Right ventricle myocardium superior (tissue), 1 donor: ENCODE results near the gene MRPL43. TPM values are rescaled to one million over a fixed set of nuclear protein-coding genes. Genes with fewer than 3 reads are reported as not detected.
A peak's percentile ranks its signal among the peaks of the same experiment; 100 is the strongest.
"Not testable (repeated sequence)": the region's sequence is repeated elsewhere in the genome, so short reads cannot be mapped to it uniquely, and the experiment has no call there.

Source experiments
- ATAC-seq: fragments of 200-7000 bp; cut with Tn5 transposase; one replicate; pipeline ENCODE4 v1.9.1; 2020; ENCODE audit warnings: mild to moderate bottlenecking; ENCODE audit not compliant: poor library complexity
- DNase-seq: peaks from one replicate; pipeline ENCODE4 v3.0.0-alpha.2; 2020
- intact Hi-C: fragments of 100-400 bp; cut with DNase I; formaldehyde crosslinking; loops from one replicate; pipeline ENCODE4 v1.11.2; 2022
- total RNA-seq: library from RNA; stranded (reverse); fragmentation: NEBNext Ultra II Directional; extraction: Animal tissue kit (Norgen Biotek cat#: 25700); gene quantifications from one replicate; pipeline ENCODE4 v1.2.1, GENCODE V29; 2021
- donor health status: DM: no; HTN: yes; CAD: no; lungs with severe emphysema.

MRPL43 gene
- total RNA-seq, 1 donor from 2014 or later = 55.4 TPM

DNA sequence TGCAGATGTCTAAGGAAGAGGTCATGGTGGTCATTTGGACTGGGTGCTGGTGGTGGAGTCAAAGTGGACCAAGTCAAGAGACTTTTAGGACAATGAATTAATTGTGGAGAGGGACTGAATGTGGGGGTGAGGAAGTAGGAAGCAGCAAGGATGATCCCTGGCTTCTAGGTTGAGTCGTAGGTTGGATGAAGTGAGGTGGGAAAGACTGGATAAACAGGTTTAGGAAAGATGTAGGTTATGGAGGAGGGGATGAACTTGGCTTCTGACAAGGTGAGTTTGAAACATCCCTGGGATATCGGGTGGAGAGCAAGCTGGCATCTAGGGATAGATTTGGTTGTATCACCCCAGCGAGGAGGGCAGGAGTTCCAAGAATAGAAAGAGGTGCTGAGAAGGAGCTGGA lies 10.4 kb downstream of the MRPL43 start:
- intact Hi-C loops = no loop called here
- DNase-seq (no peak), ATAC-seq (no peak)

DNA sequence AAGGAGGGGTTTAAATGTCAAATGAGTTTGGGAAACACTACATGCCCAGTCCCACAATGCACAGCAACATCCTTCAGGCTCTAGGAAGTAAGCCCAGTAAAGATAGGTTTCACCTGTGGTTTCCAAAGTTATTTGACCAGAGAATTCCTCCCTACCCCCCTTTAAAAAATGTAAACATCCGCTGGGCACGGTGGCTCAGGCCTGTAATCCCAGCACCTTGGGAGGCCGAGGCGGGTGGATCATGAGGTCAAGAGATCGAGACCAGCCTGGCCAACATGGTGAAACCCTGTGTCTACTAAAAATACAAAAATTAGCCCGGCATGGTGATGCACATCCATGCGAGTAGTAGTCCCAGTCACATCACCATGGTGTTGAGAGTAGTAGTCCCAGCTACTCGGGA lies 11.9 kb downstream of the MRPL43 start:
- DNase-seq, ATAC-seq, intact Hi-C loops: not testable (repeated sequence)

DNA sequence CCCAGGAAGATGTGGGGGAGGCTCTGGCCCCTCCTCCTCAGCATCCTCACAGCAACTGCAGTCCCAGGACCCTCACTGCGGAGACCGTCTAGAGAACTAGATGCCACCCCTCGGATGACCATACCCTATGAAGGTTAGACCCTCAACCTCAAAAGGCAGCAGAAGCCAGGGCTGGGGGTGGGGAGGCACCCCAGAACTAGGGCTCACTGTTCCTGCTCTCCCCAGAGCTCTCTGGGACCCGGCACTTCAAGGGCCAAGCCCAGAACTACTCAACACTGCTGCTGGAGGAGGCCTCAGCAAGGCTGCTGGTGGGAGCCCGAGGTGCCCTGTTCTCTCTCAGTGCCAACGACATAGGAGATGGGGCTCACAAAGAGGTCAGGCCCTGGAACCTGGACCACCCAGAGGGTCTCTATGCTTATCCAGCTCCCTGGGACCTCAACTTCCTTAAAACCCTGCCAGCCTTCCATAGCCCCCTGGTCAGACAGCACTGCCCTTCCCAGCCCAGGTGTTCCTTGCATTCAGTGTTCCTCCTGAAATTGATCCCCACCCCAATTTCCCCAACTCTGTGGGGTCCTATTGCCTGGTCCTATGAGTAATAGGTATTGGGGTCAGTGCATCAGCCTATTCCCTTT lies 14.3 kb downstream of the MRPL43 start:
- DNase-seq = no peak
- no peak for ATAC-seq
- intact Hi-C loops = no loop called here

DNA sequence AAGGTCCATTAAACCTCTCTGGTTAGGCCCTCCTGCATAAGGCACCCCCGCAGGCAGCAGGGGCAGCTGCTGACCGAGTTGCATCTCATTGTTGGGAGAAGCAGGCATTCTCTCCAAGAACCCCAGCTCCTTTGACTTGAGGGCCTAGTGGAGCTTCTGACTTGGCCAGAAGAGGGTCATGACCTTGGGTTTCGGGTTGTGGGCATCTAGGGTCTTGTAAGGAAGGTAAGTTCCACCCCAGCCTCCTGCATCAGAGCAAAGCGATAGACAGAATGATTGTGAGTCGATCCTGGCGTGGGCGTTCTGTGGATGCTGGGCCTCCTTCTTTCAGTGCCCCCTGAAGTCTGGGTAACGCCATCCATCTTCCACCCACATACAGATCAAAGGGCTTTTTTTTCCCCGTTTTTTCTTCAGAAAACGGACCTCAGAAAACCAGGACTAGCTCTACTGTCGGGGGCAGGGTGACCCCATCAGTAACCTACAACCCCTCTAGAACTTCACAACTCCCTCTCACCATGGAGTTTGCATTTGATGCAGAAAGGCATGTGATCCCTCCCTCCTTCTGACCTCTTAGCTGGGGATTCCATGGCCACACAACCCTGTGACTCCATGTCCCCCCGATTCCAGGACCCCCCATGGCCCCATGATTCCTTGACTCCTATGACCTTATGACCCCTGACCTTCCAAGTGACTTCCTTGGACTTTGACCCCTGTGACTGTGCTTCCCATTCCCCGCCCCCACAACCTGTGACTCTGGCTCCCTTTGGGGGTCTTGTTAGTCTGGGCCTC lies 15.0 kb downstream of the MRPL43 start:
- intact Hi-C loops = no loop called here
- no peak for DNase-seq
- ATAC-seq = no peak

DNA sequence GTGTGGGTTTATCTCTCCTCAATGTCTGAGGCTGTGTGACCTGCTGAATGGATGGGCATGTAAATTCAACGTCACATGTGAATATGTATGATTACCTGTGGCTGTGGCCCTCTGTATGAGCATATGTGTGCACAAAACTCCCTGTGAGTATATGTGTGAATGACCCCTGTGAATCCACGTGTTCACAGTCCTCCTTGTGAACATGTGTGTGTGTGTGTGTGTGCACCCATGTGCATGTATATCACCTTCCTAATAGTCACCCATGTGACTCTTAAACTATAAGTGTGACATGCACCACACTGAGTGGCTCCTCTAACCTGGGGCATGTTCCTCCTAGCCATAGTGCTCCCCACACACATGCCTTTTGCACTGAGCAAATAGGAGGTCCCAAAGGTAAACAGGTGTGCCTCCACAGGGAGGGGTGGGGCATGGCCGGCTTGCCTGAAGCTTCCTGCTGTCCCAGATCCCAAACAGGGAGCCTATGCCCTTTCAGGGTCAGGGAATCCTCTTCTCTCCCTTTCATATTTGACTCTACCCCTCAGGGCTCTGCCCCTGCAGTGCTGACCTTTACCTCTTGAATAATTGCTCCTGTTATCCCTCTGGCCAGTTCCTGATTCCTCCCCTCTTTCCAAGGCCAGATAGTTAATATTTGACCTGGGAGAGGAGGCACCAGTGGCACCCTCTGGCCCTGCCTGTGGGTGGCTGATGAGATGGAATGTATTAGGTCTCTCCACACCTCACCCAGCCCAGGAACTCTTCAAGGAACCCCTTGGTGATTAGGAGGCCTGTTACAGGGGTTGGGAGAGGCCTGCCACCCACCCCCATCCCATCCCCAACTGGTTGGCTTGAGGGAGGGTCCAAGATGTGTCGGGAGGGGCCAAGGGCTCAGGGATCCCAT lies 16.1 kb downstream of the MRPL43 start:
- DNase-seq (no peak), ATAC-seq (no peak)
- intact Hi-C loops = no loop called here

DNA sequence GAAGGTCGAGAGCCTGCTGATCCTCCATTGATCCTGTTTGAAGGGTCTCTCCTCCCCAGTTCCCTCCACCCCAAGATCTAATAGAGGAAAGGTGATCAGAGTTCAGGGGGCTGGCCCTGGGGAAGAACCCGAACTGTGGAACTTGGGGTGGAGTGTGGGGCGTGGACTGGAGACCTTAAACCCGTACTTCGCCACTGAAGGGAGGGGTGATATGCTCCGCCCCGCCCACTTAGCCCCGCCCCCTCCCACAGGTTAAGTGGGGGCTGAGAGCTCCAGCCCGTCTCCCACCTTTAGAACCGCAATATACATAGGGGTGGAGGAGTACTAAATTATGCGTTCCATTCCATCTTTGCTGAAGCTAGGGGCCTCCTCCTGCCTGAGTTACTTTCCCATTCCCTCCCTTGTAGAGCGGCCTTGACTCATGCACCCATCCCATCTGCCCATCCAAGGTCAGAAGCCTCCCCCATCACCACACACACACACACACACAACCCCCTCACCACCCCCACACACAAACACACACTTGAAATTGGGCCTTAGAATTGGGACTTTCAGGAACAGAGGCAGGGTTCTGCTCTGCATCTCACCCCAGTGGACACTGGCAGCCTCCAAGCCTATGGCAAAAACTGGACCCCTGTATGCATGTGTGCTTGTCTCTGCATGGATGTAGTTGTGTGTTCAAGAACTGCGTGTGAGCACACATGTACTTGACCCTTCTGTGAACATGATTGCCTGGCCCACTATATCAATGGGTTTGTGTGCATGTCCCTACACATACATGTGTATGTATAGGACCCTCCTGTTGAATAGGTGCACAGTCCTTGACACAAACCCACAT lies 17.0 kb downstream of the MRPL43 start:
- ATAC-seq (peak; percentile 45), DNase-seq (no peak)
- intact Hi-C loops = no loop called here

DNA sequence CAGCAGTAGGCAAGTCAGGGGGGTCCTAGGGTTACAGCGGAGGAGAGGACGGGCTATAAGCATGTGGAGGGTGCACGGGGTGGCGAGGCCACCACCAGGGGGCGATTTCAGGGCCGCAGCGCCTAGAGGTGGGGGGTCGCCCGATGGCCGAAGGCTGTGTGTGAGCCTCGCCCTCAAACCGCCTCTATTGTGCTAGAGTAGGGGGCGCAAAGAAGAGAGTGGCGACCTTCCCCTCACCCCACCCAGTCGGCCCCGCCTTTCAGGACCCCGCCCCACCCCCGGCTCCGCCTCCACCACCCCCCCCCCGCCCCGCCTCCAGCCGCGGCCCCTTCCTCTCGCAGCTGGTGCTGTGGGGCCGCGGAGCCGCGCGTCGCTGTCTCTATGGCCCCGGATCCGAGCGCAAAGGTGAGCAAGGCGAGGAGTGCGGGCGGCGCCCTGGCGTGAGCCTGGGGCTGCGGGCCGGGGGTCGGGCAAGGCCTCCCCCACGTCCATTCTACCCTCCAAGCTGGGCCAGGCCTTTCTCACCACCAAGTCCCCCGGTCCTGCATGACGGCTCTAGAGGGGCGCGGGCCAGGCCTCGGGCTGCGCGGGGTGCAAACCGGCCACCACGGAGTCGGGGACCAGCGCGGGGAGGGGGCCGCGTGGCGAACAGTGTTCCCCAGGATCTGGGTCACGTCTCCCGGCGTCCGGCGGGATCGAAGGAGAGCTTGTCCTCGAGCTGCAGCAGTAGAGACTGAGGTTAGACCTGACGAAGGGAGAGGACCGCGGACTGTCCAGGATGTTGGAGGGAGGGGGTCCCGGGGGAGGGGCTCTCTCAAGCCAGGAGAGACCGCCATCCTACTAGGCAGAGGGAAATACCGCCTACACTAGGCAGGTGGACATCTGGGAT lies 17.9 kb downstream of the MRPL43 start, which contains the start of gene SEMA4G:
Gene SEMA4G, plus strand, starts transcription at position 318 of the 889 bp plus-strand sequence. CDS start 3,409 bp downstream, outside the sequence.
- peak; percentile 85 for ATAC-seq
- intact Hi-C loops = no loop called here
- DNase-seq = peak; percentile 69

DNA sequence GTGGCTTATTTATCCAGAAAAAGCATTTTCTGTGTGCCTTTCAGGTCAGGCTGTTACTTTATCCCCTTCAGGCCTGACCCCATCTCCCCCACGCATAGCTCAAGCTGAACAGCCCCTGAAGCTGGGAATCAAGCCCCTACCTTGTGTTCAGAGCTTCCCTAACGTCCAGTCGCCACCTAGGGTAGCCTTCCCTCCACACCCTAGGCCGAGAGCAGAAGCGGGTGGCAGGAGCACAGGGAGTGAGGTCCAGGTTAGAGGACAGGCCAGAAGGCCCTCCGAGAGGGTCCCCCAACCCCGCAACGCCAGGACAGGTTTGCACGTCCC lies 18.5 kb downstream of the MRPL43 start:
- intact Hi-C loops = no loop called here
- DNase-seq (no peak), ATAC-seq (peak; percentile 33)

DNA sequence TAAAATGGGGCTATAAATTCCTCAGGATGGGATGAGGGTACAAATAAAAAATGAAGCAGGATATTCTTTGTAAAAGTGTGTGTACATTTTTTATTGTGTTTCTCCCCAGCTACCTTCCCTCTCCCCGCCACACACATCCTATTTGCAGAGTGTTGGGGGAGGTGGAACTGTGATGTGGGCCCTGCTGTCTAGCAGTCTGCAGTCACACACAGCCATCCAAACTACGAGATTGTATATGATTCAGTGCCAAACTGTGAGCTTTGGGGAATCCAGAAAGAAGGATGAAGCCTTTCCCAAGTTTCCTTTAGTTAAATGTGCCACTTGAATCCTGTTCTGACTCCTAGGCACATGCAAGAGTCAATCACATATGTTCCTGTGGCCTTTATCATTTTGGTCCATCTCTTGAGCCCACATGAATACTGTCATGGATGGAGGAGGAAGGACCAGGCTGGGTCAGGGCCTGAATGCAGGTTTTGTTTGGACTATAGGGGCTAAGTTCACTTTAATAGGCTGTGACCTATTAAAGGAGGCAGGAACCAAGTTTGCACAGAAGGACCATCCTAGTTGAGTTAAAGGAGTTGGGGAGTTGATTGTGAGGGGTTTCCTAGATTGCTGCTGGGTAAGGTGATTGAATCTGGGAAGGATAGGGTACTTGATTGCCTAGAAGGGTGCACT lies 19.1 kb downstream of the MRPL43 start:
- DNase-seq = no peak
- intact Hi-C loops = no loop called here
- ATAC-seq = no peak

DNA sequence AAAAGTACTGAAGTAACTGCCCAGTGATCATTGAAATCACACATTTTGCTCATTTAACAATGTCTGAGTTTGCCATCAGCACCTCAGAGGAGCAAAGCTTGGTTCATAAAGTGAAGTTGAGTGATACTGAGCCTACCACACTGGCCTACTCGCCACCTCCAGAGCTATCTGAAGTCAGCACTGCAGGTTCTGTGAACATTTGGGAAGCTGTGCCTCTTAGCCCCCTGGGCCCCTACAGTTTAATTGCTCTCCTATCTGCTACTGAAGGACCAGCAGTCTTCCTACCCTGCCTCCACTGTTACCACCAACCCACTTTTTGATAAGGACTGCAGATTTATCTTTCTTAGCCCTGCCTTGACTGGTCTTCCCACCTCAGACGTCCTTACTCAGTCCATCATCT lies 20.0 kb downstream of the MRPL43 start:
- intact Hi-C loops = no loop called here
- DNase-seq (no peak), ATAC-seq (no peak)

DNA sequence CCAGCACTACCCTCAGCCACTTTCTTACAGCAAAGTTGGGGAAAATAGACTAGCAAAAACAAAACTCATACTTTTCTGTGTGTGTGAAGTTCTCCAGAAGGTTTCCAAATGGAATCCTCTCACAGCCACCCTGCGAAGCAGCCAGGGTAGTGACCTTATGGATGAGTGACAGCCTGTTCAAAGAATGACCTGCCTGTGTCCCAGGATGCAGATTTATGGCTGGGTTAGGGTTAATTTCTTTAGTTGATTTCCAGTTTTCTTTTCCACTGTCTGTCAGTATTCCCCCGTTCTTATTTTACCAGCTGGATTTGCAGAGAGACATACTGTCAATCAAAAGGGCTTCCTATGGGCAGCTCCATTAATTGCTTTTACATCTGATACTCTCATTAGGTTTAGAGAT lies 20.4 kb downstream of the MRPL43 start:
- ATAC-seq = no peak
- no peak for DNase-seq
- intact Hi-C loops = no loop called here

DNA sequence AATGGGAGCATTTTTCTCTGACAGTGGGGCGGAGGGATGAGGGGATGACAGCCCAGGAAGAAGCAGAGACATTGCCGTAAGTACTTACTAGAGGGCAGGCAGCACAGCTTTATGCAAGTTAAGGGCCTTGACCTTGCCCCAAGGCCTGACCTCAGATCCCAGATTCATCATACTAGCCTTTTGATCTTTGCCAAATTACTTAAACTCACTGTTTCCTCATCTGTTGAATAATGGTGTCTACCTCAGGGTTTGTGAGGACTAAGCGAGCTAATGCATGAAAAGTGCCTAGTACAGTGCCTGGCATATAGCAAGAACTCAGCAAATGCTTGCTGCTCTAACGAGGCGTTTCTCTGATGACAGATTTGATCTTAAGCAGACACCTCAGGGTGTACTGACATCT lies 21.5 kb downstream of the MRPL43 start:
- DNase-seq (no peak), ATAC-seq (no peak)
- intact Hi-C loops = no loop called here

DNA sequence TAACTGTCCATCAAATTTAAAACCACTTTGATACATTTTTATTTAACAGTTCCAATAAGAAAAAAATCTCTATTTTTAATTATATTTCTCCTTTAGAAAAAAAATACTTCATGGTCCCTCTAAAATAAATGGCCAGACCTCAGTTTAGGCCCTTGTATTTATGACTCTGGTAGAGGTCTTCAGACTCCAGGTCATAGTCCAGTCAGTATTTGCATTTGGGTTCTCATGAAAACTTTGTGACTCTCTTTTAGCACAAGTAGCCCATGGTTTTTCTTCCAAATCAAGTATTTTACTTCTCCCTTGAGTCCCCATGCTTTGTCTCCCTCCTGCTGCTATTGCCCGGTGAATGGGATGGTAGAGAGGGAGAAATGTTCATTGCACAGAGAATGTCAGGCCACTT lies 23.5 kb downstream of the MRPL43 start:
- DNase-seq = no peak
- intact Hi-C loops = no loop called here
- no peak for ATAC-seq

DNA sequence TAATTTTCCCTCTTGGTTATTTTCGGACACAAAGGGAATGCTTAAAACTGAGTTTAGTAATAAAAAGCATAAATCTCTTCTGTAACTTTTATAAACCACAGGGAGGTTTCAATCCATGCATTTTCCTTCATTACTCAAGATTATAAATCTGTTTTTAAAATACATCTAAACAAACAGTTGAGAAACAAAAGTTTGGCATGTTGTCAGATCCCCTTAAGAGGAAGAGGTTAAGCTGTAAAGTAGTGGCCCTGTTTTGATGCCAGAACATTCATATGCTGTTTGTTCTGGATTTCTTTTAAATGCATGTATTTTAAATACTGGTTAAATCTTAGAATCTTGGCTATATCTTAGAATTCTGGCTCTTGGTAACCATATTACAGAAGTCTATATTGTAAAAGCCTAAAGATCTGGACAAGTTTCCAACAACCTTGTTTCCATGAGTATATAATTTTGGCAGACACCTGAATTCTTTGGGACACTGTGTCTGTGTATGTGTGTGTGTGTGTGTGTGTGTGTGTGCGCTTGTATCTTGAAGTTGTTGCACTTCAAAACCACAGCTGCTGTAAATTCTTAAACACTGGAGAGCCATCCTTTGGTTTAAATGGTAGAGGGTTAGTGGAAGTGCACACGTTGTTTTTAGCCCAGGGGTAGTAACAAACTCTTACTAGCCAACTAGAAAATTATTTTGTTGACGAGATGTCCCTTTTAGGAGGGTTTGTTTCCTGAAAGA lies 24.8 kb downstream of the MRPL43 start:
- ATAC-seq (no peak), DNase-seq (no peak)
- intact Hi-C loops = no loop called here

DNA sequence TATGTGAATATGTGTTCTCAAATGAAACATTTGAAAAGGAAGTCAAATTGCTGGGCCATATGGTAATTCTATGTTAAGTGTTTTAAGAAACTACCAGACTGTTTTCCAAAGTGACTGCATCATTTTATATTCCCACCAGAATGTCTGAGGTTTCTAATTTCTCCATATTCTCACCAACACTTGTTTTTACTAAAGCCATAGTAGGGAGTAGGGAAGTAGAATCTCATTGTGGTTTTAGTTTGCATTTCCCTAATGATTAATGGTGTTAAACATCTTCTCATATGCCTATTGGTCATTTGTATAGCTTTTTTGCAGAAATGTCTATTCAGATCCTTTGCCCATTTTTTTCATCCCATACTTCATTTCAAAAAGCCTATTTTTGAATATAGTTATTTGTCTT lies 27.0 kb downstream of the MRPL43 start:
- intact Hi-C loops = no loop called here
- ATAC-seq (no peak), DNase-seq (no peak)

DNA sequence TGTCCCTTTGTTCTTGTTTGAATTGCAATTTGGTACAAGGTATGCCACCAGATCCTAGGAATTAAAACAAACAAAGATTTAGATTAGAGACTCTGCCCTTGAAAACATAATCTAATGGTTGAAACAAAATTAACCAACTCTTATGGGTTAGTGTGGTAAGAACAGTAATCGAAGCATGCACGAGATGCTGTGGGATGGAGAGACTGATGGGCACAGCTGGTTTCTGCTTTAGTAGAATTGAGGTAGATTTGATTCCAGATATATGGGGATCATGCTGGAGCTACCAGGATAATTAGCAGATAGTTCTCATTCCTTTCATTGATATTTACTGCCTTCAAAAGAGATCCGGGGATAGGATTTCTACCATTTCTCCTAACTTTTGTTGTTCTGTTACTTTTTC lies 38.4 kb downstream of the MRPL43 start:
- intact Hi-C loops = no loop called here
- DNase-seq (no peak), ATAC-seq (no peak)

DNA sequence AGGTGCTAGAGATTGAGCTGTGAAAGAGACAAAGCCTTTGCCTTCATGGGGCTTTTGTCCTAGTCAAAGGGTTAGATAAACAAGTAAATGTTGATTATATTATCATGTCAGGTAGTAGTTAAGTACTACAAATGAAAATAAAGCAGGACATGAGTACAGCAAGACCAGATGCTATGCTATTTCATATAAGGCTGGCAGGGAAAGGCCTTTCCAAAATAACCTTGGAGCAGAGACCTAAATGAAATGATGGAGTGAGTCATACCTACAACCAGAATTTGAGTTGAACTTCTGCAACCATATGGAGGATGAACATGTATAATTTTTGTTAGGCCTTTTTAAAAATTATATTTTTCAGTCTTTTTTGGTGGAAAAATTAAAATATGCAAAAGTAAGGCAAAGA lies 41.5 kb downstream of the MRPL43 start:
- DNase-seq (no peak), ATAC-seq (no peak)
- intact Hi-C loops = no loop called here
